ENCODE data around the gene RMC1.

DNA sequence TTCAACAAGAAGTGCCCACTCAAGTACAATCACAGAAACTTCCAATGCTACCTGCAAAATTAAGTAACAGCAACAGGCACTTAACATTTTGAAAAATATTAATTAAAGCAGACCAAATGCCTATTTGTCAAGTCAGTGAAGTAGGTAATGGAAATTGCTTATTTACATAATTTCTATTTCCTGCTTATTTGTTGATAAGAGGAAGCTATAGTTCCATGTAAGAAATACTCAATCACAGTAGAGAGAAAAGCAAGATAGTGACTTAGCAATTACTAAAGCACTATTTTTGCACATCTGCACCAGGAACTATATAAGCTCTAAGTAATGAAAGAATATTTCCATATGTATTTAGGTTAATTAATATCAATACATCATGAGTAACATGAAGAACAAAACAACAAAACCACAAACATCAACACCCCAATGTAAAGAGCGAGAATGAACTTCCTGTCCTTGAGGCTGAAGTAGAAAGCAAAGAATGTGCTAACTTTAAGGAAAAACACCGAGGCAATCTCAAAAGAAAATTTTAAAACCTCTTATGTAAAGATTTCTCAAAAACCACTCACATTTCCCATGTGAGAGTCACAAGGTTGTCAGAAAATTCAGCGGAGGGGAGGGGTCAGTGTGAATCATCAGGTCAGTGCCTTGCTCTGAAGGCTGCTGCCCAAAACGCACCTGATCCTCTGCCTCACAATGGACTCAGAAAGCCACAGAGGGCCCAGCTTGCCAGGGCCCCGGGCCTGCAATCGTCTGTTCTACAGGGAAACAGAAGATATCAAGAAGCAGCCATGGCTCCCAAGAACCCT is 70.5 kb downstream of the RMC1 start:
- TF ChIP-seq, protein P1, sequence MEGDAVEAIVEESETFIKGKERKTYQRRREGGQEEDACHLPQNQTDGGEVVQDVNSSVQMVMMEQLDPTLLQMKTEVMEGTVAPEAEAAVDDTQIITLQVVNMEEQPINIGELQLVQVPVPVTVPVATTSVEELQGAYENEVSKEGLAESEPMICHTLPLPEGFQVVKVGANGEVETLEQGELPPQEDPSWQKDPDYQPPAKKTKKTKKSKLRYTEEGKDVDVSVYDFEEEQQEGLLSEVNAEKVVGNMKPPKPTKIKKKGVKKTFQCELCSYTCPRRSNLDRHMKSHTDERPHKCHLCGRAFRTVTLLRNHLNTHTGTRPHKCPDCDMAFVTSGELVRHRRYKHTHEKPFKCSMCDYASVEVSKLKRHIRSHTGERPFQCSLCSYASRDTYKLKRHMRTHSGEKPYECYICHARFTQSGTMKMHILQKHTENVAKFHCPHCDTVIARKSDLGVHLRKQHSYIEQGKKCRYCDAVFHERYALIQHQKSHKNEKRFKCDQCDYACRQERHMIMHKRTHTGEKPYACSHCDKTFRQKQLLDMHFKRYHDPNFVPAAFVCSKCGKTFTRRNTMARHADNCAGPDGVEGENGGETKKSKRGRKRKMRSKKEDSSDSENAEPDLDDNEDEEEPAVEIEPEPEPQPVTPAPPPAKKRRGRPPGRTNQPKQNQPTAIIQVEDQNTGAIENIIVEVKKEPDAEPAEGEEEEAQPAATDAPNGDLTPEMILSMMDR (IDR thresholded peaks at IDR 0.05): no peak
- peak in 1 of 2 donors; percentile 81 for TF ChIP-seq POLR2A (IDR thresholded peaks at IDR 0.05)
